Measurements from ENCODE around the gene CHD6.

- TF ChIP-seq CTCF (IDR thresholded peaks at IDR 0.05): no peak
- no peak for TF ChIP-seq POLR2A (IDR thresholded peaks at IDR 0.05)
These were observed 1.9 kb downstream of the CHD6 start for GRCh38 chr20:41616228-41616627.

All from uterus (tissue), 2 donors.